Erythroblast (primary cell): ENCODE results near the gene RPS16.

ENCODE experiments used
- GATA1 ChIP-seq: IDR thresholded peaks from 2 replicates; pipeline ENCODE4 v1.6.1; 2011; ENCODE audit warnings: low read depth, mild to moderate bottlenecking, control low read depth, low read length, moderate library complexity
- POLR2A ChIP-seq: IDR thresholded peaks from 2 replicates; pipeline ENCODE4 v1.6.1; 2011; ENCODE audit warnings: mild to moderate bottlenecking, low read length

GRCh38 chr19:39413272-39413910 is 22.4 kb downstream of the RPS16 start:
- TF ChIP-seq POLR2A: no peak
- TF ChIP-seq GATA1: no peak
